Astrocyte of the hippocampus (primary cell): ENCODE measurements around the gene C1orf105.
"Not testable (repeated sequence)": the region's sequence is repeated elsewhere in the genome, so short reads cannot be mapped to it uniquely, and the experiment has no call there.

Experiments used
- DNase-seq: peaks from one replicate; pipeline ENCODE4 v3.0.0; 2011; ENCODE audit warnings: low read depth, low spot score

C1orf105 gene, protein sequence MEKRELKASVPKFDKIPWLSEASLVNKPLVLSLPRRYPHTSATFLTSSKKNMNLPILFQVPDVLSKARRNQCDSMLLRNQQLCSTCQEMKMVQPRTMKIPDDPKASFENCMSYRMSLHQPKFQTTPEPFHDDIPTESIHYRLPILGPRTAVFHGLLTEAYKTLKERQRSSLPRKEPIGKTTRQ

GRCh38 chr1:172420385-172420784 lies at the start of gene C1orf105:
Gene C1orf105, plus strand, starts transcription at chr1:172420685. Its CDS starts 201 bp downstream, at chr1:172420886.
- no peak for DNase-seq

GRCh38 chr1:172371646-172372045 lies 48.8 kb upstream of the C1orf105 start:
- DNase-seq: not testable (repeated sequence)

DNA sequence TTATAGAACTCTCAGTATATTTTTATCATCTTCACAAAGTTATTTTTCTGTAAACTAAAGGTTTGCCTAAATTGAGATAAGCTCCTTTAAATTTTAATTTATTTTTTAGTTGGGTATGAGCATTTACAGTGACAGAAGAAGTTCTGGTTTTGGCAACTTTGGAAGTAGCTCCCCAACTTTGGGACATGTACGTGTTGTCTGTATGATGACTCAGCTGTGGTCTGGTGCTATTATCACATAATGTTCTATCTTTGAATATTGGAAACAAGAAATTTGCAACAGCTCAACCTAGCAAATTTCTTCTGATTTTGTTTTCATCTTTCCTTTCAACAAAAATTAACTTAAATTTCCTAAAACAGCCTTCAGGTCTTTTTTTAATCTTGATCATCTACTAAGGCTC lies 46.6 kb upstream of the C1orf105 start:
- DNase-seq: no peak

DNA sequence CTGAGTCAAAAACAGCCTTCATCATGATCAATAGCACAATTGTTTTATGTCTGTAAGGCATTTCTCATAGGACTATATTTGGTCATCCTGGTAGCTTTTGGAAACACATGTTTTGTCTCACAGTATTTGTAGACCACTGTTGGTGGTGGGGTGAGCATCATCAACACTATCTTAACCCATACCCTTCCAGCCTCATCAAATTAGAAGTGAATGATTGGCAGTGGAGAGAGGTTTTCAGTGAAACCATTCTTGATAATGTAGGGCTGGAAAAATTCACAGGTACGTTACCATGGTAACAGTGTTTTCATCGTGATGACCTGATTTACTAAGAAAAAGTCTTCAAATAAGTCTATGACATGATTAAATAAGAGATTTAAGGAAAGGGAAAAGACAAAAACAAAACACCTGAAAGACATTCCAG lies 45.3 kb upstream of the C1orf105 start:
- no peak for DNase-seq

GRCh38 chr1:172376431-172376830 lies 44.1 kb upstream of the C1orf105 start:
- no peak for DNase-seq

DNA sequence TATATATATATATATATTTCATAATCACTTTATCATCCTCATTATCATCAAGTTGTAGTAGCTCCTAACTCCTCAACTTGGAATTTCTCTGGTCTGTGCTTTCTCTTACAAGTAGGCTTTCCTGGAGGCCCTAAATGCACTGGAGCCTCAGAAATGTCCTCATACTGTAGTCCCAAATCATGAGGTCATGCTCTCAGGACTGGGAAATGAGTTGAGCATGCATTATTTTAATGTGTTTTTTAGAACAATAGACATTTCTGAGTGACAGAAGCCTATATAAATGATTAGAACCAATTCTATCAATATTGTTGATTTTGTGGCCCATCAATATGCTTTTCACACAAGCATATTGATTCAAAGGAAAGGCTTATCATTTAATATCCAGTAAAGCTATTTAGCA lies 42.9 kb upstream of the C1orf105 start:
- DNase-seq: no peak

DNA sequence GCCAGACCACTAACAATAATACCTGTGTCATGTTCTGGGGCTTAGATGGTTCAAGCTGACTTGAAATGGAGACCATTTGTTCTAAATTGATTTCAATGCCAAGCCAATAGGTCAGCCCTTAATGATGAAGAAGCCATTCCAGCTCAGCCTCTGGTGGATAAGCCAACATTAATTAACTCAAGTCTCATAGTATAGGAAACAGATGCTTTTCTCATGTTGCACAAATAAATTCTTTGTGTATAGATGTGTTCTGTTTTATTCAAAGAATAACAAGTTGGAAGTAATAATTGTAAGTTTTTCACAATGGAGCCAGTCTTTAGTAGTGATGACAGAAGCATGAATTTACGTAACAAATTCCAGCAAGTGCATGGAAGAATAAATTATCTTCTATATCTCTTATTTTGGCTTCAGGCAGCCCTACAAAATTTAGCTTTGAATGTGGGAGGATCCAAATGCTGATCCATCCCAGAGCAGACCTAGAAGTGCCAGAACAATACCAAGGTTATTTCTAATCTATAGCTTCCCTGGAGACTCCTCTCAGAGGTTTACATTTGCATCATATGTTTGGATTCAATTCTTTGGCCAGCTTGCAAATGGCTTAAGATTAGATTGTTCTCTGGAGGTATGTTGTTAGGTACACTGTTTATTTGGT lies 42.2 kb upstream of the C1orf105 start:
- DNase-seq: no peak

- no peak for DNase-seq
Measured at GRCh38 chr1:172380441-172381244, 39.8 kb upstream of the C1orf105 start.

- no peak for DNase-seq
Measured at GRCh38 chr1:172381946-172382345, 38.5 kb upstream of the C1orf105 start.

DNA sequence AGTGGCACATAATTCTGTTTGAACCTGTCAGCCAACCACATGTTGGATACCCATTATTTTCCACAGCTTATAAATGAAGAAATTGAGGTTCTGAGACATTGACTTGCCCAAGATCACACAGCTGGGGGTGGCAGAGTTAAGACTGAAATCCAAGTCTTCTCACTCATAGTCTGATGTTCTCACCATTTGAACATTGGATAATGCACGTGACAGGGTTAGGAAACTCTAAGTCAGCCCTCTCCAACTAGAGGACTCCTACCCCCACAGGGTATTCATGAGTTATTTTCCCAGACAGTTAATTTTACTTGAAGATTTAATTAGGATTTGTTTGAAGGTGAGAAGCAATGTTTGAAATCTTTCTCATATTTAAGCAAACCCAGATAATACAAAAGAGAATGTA lies 38.1 kb upstream of the C1orf105 start:
- no peak for DNase-seq

GRCh38 chr1:172382990-172383389 lies 37.5 kb upstream of the C1orf105 start:
- DNase-seq: no peak

DNA sequence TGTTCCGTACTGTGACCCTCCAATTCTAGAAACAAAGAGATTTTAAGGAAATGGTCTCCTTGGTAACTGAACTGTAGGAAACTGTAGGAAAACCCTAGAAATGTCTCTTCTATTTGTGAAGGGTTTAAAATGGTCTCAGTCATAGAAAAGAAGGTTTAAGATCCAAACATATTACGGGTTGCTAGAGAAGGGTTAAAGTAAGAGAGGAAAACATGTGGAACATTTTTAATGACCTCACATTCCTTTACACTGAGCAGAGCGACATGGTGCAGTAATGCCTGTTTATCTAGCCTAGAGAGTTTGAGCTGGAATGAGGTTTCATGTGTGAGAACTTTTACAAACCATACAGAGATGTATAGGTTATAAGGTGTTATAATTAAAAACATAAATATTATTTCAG lies 36.9 kb upstream of the C1orf105 start:
- DNase-seq: peak; percentile 78

DNA sequence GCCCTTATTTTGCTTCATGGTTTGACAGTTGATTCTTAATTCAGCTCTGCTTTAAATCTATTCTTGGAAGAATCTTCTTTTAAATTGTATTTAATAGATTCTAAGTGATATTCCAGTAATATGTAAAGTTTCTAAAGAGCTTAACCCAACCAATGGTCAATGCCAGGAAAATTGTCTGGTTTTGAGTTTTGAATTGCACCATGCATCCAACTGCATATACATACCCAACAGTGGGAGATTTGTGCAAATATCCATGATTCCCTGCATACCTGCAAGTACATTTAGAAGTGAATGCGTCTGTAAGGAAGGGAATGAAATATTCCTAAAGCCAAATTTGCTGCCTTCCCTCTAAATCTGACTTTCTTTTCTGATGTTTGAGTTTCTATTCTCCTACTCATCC lies 35.8 kb upstream of the C1orf105 start:
- DNase-seq: no peak

DNA sequence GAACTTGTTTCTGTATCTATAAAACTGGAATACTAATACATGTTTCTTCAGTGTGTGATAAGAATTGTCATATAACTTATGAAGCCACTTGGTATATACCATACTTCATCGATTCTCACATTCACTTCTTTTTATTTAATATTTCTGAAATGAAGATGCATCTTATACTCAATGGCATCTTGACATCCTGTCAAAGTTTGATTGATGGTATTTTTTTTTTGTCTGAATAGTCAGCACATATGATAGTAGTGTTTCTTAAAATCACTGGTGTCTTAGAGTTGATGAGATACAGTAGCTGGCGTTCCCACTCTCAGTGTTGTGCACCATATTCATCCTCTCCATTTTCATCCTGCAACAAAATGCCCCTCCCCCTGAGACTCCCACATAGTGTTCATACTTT lies 34.4 kb upstream of the C1orf105 start:
- DNase-seq: no peak

- DNase-seq: no peak
Measured at GRCh38 chr1:172388490-172388889, 32.0 kb upstream of the C1orf105 start.

DNA sequence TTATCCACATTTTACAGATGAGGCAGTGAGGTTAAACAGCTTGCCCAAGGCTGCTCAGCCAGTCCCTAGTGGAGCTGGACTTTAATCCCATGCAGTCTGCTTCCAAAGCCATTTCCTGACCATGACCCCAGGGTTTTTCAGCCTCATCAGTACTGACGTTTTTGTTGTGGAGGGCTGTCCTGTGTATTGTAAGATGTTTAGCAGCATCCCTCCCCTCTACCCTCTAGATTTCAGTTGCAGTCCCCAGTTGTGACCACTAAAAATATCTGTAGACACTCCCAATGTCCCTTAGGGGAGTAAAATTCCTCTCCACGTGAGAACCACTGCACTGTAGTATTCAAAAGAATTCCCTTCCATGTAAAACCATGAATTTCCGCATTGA lies 30.2 kb upstream of the C1orf105 start:
- DNase-seq: no peak

GRCh38 chr1:172390683-172391551 lies 29.6 kb upstream of the C1orf105 start:
- no peak for DNase-seq

DNA sequence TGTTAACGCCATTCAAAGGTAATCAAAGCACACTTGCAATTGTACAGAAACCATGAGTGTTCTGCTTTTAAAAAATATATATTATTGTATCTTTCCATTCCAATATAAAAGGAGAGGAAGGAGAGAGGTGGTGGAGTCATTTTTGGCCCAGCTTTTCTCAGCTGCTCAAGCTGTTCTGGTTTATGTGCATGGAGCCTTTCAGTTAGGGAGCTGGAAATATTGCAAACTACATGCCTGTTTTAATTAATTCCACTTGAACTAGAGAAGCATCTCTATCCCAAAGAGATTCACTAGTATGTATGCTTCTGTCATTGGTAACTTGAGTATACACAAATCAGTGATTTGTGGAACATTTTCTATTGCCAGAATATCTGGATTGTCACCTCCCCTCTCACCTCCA lies 28.5 kb upstream of the C1orf105 start:
- no peak for DNase-seq

DNA sequence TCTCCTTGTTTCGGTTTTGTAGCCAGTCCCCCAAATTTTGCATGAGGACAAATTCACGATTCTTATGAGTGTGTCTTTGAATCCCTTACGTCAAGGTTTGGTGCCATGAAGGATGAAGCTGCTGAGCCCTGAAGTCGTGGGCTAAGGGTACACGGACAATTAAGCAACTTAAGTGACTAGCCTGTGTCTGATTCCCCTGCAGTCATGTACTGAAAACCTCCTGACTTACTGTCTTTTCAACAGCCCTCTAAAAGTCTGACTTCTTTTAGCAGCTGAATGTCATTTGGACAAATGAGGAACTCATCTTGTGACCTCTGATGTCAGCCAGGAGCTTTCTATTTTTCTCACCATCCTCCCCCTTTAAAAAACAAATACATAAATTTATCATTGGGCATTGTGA lies 27.1 kb upstream of the C1orf105 start:
- no peak for DNase-seq

DNA sequence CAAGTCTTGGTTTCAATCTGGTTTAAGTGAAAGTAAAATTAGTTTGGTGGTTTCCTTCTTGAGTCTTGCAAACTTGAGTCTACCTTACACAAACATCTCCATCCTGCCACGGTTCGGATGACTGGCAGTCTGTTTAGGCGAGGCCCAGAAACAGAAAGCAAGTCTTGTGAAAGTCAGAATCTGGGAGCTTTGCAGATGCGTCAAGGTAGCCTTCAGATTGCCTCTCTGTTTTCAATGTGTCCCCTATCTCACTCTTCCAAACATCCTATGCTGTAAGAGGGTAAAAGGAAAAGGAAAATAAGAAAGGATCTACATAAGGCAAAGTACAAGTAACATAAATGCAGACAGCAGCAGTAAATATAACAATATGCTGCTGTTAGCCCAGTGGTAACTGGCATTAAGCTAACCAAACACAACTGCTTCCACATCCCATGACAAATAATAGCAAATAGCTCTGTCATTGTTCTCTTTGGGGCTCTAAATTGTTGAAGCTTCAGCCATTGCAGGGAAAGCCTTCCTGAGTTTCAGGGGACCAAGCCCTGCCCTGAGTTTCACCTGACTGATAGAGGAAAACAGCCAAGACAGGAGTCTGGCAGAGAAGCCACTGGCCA lies 26.2 kb upstream of the C1orf105 start:
- peak; percentile 16 for DNase-seq

DNA sequence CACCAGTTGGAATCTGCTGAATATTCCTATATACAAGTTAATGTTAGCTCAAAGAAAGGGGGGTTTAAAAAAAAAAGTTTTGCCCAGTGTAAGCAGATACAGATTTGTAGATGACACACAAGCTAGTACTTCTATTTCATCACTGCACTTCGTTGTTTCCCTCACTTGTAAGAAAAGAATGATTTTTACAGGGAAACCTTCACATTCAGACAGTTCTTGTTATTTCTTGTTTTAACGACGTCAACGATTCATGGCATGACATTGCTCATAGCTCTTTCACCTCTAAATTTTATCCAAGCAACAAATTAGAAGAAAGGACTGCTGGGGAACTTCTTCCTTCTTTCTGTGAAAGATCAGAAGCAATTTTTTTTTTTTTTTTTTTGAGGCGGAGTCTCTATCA lies 25.7 kb upstream of the C1orf105 start:
- no peak for DNase-seq
